Measurements from ENCODE around the gene DKC1.
A peak's percentile ranks its signal among the peaks of the same experiment; 100 is the strongest.
"Not testable (repeated sequence)": the region's sequence is repeated elsewhere in the genome, so short reads cannot be mapped to it uniquely, and the experiment has no call there.

The DKC1 gene

DNA sequence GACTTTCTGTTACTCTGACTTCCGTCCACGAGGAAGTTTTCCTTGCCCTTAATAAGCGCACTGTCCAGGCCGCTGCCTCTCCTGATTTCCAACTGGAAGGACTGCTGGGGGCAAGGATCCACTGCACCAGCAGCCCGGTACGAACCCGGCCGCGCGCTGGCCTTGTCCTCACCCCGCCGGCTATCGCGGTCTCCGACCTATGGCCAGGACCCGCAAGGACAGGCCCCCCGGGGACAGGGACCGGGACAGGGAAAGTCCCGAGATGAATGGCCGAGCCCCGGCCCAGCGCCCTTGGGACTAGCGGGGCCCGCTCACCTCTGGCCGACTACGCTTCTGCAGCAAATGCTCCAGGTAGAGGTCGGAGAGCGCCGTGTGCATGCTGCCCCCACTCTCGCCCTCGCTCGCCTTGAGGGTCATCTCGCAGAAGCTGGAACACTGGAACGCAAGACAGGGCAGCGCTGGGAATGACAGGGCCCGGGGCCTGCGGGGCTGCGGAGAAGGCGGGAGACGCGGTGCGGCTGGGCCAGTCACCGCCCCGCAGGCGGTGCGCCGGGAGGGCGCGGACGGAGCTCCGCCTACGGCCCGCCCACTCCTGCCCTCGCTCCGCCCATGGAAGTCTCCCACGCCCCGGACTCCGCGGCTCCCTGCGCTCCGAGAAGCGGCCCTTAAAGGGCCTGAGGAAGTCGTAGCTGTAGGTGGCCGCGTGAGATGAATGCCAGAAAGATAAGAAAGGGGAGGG, 42.5 kb downstream of the DKC1 start, which contains the start of gene MPP1:
Gene MPP1, minus strand, starts transcription at position 529 of the 739 bp plus-strand sequence. Its CDS starts 112 bp downstream, at position 417.
- H3K4me1 Mint-ChIP-seq = peaks cover 6% of the 10 kb centered on the region
- H3K36me3 Mint-ChIP-seq (ENCODE audit: insufficient read depth) = no peaks in the 10 kb centered on the region
- ATAC-seq (replicated peaks; ENCODE audit: extremely low read depth, poor library complexity, severe bottlenecking) = peak; percentile 91
- H3K4me3 Mint-ChIP-seq = peak within 1 kb of the TSS; percentile 72
- H3K9me3 Mint-ChIP-seq = no peaks in the 10 kb centered on the region
- H3K27ac Mint-ChIP-seq (ENCODE audit: low read depth) = no peak within 1 kb of the TSS
- no peaks in the 10 kb centered on the region for H3K27me3 Mint-ChIP-seq
- peak; percentile 62 to 63 for DNase-seq (ENCODE audit: low spot score in 2 of 2)

DNA sequence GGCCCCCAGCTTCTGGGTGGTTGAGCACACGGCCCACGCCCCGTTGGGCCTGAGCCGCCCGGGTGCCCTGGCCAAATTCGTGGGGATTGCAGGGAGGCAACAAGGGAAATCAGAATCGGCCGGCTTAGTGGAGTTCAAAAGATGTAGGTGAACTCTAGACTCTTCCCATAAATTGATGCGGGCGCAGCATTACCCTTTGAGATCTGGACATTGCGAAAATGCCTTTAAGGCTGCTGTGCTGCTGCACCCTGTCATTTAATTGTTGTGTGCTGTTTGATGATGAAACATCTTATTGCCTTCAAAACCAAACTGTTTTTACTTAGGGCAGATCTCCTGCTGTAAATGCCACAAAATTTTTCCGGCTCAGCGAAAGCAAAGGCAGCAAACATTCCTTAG, 43.0 kb downstream of the DKC1 start:
- Mint-ChIP-seq H3K27me3 (no peaks in the 10 kb centered on the region), H3K9me3 (no peaks in the 10 kb centered on the region), H3K4me1 (peaks cover 6% of the 10 kb centered on the region), H3K4me3 (peak overlapping the region; percentile 72), H3K27ac (ENCODE audit: low read depth) (no peak overlapping the region), H3K36me3 (ENCODE audit: insufficient read depth) (no peaks in the 10 kb centered on the region)
- ATAC-seq (replicated peaks; ENCODE audit: extremely low read depth, poor library complexity, severe bottlenecking) (no peak), DNase-seq (ENCODE audit: low spot score in 2 of 2) (no peak)

DNA sequence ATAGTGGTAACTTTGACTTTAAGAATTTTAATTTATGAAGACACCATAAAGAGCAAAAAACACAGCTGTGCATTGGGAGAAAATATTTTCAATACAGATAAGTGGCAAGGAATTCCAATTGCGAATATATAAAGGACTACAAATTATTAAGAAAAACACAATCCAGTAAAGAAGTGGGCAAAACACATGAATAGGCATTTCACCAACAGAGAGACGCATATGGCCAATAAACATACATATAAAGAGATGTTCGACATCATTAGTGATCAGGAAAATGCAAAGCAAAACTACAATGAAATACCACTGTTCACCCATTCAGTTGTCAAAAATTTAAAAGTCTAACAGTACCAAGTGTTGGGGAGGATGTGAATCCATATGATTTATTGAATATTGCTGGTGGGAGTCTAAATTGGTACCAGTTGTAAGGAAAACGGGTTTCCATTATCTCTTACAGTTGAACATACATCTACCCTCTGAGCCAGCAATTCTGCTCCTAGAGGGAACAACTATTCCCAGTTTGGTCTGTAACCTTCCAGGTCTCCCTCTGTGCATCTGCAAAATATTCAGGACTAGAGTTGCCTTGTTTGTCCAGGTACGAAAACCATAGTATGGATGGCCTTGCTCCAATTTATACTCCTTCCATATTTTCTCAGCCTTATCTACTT, 44.3 kb downstream of the DKC1 start:
- H3K4me1 Mint-ChIP-seq = peaks cover 6% of the 10 kb centered on the region
- DNase-seq (ENCODE audit: low spot score in 2 of 2) (no peak), ATAC-seq (replicated peaks; ENCODE audit: extremely low read depth, poor library complexity, severe bottlenecking) (no peak)
- H3K27ac Mint-ChIP-seq (ENCODE audit: low read depth) = no peak overlapping the region
- H3K27me3 Mint-ChIP-seq = peaks cover under 1% of the 10 kb centered on the region
- no peak overlapping the region for H3K4me3 Mint-ChIP-seq
- H3K36me3 Mint-ChIP-seq (ENCODE audit: insufficient read depth) = no peaks in the 10 kb centered on the region
- no peaks in the 10 kb centered on the region for H3K9me3 Mint-ChIP-seq

DNA sequence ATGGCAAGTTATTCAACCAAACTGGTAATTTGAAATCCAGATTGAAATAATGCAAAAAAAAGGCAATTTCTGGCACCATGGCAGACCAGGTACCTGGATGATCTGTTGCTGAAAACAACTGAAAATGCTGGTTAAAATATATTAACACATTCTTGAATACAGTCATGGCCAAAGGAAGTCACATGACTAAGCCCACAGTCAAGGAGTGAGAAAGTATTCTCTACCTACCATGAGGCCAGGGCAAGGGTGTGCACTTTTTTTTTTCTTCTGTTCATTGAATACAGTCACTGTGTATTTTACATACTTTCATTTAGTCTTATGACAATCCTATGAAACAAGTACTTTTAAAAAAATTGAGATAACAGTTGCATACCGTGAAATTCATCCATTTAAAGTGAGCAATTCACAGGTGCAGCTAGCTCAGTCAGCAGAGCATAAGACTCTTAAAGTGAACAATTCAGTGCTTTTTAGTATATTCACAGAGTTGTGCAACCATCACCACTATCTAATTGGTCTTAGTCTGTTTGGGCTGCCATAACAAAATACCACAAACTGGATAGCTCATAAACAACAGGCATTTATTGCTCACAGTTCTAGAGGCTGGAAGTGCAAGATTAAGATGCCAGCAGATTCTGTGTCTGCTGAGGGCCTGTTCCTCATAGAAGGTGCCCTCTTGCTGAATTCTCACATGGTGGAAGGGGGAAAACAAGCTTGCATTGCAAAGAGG, 47.4 kb downstream of the DKC1 start:
- H3K9me3 Mint-ChIP-seq = no peaks in the 10 kb centered on the region
- H3K4me3 Mint-ChIP-seq = no peak overlapping the region
- no peak for DNase-seq (ENCODE audit: low spot score in 2 of 2)
- ATAC-seq (replicated peaks; ENCODE audit: extremely low read depth, poor library complexity, severe bottlenecking) = no peak
- H3K27ac Mint-ChIP-seq (ENCODE audit: low read depth) = no peak overlapping the region
- no peaks in the 10 kb centered on the region for H3K36me3 Mint-ChIP-seq (ENCODE audit: insufficient read depth)
- no peaks in the 10 kb centered on the region for H3K4me1 Mint-ChIP-seq
- H3K27me3 Mint-ChIP-seq = peaks cover 9% of the 10 kb centered on the region

DNA sequence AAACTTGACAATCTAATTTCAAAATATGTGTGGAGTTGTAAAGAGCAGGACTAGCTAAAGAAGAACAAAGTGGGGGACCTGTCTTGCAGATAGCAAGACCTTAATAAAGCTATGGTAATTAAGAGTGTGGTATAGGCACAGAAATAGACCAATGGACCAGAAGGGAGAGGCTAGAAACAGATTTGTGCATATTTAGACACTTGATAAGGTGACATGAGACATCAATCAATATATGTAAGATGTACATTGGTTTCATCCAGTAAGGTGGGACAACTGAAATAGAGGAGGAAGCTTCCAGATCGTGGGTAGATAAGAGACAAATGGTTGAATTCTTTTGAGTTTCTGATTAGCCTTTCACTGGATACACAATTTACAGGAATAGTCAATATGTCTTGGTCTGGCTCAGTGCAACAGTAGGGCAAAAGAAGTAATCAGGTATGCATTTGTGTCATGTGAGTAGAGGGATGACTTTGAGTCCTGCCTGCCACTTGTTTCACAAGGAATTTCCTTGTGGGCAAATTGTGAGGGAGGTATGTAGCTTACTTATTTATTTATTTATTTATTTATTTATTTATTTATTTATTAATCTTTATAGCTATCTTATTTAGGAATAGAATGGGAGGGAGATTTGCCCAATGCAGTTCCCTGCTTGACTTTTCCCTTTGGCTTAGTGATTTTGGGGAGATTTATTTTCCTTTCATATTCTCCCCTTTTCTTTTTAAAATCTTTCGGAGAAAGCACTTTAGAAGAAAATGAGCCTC, 49.9 kb downstream of the DKC1 start:
- Mint-ChIP-seq H3K9me3 (no peaks in the 10 kb centered on the region), H3K4me1 (no peaks in the 10 kb centered on the region), H3K27me3 (peaks cover 9% of the 10 kb centered on the region), H3K27ac (ENCODE audit: low read depth) (no peak overlapping the region), H3K36me3 (ENCODE audit: insufficient read depth) (no peaks in the 10 kb centered on the region), H3K4me3 (no peak overlapping the region)
- ATAC-seq (replicated peaks; ENCODE audit: extremely low read depth, poor library complexity, severe bottlenecking) = no peak
- no peak for DNase-seq (ENCODE audit: low spot score in 2 of 2)

DNA sequence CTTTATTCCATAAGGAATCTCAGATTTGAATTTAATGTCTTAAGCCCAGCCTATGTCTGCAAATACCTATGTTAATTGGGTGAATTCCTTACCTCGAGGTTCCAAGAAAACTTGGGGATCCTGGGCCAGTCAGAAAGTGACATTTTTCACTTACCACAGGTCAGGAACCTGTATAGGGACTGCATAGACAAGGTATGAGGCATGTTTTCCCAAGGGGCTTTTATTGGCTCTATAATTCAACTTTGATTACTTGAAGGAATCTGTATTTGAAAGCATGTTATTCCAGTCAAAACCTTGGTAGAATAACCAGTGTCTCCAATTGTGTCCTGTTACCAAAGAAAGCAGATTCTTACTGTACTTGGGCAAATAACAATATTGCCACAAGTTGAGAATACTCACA, 51.1 kb downstream of the DKC1 start:
- Mint-ChIP-seq H3K4me3 (no peak overlapping the region), H3K27ac (ENCODE audit: low read depth) (no peak overlapping the region), H3K27me3 (peaks cover 9% of the 10 kb centered on the region), H3K9me3 (no peaks in the 10 kb centered on the region), H3K36me3 (ENCODE audit: insufficient read depth) (no peaks in the 10 kb centered on the region), H3K4me1 (no peaks in the 10 kb centered on the region)
- DNase-seq (ENCODE audit: low spot score in 2 of 2) (no peak), ATAC-seq (replicated peaks; ENCODE audit: extremely low read depth, poor library complexity, severe bottlenecking) (no peak)

DNA sequence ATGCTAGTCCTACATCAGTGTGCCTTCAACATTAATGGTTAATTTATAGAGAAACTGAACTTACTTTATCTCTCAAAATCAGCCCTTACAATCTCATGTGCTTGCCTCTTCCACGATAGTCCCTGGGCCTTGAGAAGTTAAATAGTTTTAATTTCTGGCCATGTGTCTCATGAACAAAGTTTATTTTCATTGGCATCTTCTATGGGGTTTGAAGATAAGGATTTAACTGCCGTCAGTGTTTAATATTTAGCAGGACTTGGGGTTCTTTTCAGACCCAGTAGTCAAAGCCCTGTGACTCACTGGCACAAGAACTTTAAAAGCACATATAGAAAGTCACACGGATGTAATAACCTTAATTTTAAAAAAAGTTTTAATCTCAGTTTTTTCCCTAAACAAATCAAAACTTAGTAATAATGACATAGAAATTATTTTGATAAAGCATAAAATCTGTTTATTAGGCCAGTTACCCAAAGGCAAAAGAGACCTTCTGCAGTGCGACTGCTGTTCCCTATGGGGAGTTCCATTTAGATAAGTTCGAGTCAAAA, 52.7 kb downstream of the DKC1 start:
- Mint-ChIP-seq H3K36me3 (ENCODE audit: insufficient read depth) (no peaks in the 10 kb centered on the region), H3K4me1 (no peaks in the 10 kb centered on the region), H3K27me3 (peaks cover 9% of the 10 kb centered on the region), H3K27ac (ENCODE audit: low read depth) (no peak overlapping the region), H3K4me3 (no peak overlapping the region), H3K9me3 (no peaks in the 10 kb centered on the region)
- DNase-seq (ENCODE audit: low spot score in 2 of 2) (no peak), ATAC-seq (replicated peaks; ENCODE audit: extremely low read depth, poor library complexity, severe bottlenecking) (no peak)

DNA sequence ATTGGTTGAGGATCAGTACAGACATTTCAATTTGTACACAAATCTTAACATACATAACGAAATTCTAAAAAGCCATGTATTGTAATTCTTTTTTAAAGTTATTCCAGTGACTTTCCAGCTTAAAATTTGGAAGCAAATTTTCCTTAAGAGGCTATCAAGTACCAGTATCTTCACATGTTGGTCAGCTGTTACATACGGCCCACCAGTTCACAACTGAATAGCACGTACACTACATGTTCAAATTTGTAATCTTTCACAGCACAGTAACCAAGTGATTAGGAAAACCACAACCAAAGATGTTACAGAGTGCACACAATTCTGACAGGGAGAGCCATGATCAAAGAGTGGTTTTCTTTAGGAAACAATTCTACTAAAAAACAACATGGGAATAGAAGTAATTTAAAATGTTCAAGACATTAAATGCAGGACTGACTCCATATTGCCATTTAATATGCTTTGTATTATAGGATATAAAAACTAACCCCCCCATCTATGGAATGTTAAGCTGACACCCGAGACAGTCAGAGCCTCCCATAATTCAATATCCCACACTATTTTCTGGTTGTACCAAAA, 53.7 kb downstream of the DKC1 start:
- H3K27me3 Mint-ChIP-seq; H3K9me3 Mint-ChIP-seq; H3K36me3 Mint-ChIP-seq (ENCODE audit: insufficient read depth); DNase-seq (ENCODE audit: low spot score in 2 of 2); H3K27ac Mint-ChIP-seq (ENCODE audit: low read depth); ATAC-seq (replicated peaks; ENCODE audit: extremely low read depth, poor library complexity, severe bottlenecking); H3K4me1 Mint-ChIP-seq; H3K4me3 Mint-ChIP-seq: not testable (repeated sequence)

DNA sequence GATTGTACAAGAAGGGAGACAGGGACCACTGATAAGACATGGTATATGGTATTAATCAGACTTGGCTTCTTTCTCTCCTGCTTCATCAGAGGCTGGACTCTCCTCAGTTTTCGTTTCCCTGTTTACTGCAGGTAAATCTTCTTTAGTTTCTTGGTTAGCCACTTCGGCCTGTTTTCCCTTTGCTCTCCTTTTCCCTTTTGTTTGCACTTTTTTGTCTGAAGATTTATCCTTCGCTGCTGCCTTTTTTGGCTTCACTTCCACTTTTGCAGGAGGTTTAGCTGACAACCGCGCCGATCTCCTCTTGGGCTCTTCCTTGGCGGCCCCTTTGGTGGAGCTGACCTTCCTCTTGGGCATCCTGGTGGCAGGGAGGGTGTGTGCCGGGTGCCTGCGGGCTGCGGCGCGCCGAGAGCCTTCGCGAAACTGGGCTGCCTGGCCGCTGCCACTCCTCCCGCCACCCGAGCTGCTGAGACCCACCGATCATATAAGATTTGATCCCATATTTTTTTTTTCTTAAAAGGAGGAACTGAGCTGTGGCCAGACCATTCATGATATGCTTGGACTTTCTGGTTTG, 54.5 kb downstream of the DKC1 start:
- not testable (repeated sequence) for H3K27ac Mint-ChIP-seq (ENCODE audit: low read depth); DNase-seq (ENCODE audit: low spot score in 2 of 2); H3K4me3 Mint-ChIP-seq; H3K4me1 Mint-ChIP-seq; H3K9me3 Mint-ChIP-seq; ATAC-seq (replicated peaks; ENCODE audit: extremely low read depth, poor library complexity, severe bottlenecking); H3K36me3 Mint-ChIP-seq (ENCODE audit: insufficient read depth); H3K27me3 Mint-ChIP-seq

DNA sequence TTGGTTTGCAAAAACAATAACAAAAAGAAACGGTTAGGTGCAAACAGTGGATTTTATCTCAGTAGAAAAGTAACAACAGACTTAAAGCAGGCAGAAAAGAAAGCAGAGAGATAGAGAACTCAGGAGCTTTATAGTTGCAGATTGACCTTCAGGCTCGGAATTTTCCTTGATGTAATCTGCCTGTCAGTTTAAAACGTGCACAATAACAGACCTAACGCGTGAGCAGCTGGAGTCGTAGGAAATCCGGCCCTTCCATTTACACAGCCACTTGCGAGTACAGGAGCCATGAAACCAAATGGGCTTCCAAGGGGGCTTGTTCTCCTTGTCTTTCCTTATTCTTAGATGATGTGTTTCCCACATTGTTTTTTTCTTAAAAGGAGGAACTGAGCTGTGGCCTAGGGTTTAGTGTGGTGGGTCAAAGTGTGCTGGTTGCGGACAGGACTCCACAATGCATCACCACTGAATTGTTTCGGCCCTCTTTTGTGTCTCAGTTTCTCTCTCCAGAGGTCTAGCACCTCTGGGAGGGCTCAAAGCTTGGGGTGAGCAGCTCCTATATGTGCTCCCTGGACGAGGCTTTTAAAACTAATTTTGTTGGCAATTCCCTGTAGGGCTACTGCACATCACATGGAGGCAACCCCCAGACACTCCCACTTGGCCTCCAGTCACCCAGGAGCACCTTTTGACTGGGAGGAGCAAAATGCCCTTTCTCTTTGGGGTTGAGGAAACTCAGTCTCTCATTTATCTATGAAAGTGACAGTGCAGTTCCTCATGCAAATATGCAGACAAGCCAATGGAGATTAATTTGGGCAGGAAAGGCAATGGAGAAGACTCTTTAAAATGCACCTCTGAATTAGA, 56.5 kb downstream of the DKC1 start:
- H3K4me1 Mint-ChIP-seq = no peaks in the 10 kb centered on the region
- H3K36me3 Mint-ChIP-seq (ENCODE audit: insufficient read depth) = no peaks in the 10 kb centered on the region
- H3K27ac Mint-ChIP-seq (ENCODE audit: low read depth) = no peak overlapping the region
- ATAC-seq (replicated peaks; ENCODE audit: extremely low read depth, poor library complexity, severe bottlenecking) = no peak
- H3K9me3 Mint-ChIP-seq = no peaks in the 10 kb centered on the region
- DNase-seq (ENCODE audit: low spot score in 2 of 2) = no peak
- no peaks in the 10 kb centered on the region for H3K27me3 Mint-ChIP-seq
- no peak overlapping the region for H3K4me3 Mint-ChIP-seq

DNA sequence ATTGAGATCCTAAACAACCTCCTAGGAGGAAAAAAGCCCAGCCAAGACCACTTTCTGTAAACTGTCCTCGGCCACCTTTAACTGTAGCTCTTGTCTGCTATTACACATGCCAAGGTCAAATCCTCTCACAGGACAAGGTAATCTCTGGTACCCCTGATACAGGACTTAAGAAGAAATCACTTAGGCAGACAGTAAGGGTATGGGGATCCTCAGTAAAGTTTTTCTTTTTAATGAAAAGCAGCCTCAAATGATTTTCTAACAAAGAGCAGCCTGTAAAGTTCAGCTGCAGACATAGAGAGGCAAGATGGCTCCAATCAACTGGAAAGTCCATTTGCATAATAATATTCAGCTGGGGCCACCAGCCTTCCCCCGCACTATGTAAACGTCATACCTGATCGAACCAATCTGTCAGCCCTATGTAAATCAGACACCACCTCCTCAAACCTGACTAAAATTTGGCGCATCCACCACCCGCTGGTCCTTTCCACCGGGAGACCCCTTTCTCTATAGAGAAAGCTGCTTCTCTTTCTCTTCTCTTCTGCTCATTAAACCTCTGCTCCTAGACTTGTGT, 57.2 kb downstream of the DKC1 start:
- Mint-ChIP-seq H3K4me1 (no peaks in the 10 kb centered on the region), H3K9me3 (no peaks in the 10 kb centered on the region), H3K4me3 (no peak overlapping the region), H3K27ac (ENCODE audit: low read depth) (no peak overlapping the region), H3K27me3 (no peaks in the 10 kb centered on the region), H3K36me3 (ENCODE audit: insufficient read depth) (no peaks in the 10 kb centered on the region)
- DNase-seq (ENCODE audit: low spot score in 2 of 2) (no peak), ATAC-seq (replicated peaks; ENCODE audit: extremely low read depth, poor library complexity, severe bottlenecking) (no peak)

Measured in central memory CD8-positive, alpha-beta T cell (primary cell).